Measurements from ENCODE around the gene TCAF1.

DNA sequence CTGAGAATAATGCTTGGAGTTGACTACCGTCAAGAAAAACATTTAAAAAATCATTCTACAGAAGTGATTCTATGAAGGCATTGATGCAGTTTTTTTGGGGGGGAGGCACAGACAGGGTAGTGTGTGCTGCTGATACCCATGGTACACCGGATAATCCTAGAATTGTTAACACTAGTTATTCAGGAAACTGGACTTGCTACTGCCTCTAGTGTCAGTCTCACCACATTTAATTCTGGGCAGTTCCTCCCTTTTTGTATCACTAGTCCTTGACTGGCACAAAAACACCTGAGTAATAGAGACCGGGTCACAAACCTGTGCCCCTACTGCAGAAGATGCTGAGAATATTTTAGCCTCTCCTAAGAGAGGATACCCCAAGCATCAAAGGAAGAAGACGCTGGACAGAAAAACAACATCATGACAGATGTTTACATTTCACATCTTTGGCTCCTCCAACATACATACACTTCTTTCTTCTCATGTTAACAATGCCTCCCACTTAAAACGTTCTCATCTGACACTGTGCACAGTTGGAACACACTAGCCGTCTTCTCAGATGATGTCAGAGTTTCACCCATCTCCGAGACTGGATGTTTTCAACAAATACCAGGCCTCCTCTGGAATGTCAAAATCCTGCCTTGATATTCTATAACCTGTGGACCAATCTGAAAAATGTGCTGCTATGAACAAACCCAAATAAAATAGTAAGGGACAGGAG, 13.1 kb upstream of the TCAF1 start:
- TF ChIP-seq CTCF (IDR thresholded peaks at IDR 0.05) (no peak), POLR2A (IDR thresholded peaks at IDR 0.05) (no peak)

All from ovary (tissue), 3 donors.